ENCODE measurements around the gene H6PD. TPM values are rescaled to one million over a fixed set of nuclear protein-coding genes. Genes with fewer than 3 reads are reported as not detected.

The H6PD gene
- total and polyA plus RNA-seq, 4 experiments from 2014 or later: 5.5 to 18.8 (median 15.7) TPM

DNA sequence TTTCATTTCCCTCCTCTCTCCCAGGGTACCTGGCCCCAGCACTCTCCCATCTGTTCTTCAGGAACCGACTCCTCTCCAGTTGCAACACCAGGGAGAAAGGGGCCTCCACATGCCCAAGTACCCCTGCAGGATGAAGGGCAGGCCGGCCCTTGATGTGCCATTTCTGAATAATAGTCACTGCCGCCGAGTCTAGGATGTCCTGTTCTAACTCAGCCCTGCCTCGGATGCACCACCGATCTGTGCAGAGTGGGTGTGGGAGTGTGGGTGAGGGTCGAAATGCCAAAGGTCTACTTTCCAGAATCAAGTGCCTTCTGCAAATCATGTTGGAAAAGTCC lies 32.7 kb downstream of the H6PD start:
- H3K36me3 Mint-ChIP-seq: peaks cover 19 to 24% of the 10 kb centered on the region in 2 donors
- no peaks in the 10 kb centered on the region for H3K27me3 ChIP-seq (ENCODE audit: insufficient read depth, low read length)
- H3K27ac ChIP-seq (ENCODE audit: low read depth, low read length): no peak overlapping the region
- peak overlapping the region in 1 of 7 donors; percentile 23 for H3K27ac Mint-ChIP-seq
- CTCF ChIA-PET (ENCODE audit: partially characterized antibody): interaction anchor here (0.7 to 4.9 kb wide), 13 partner anchors 8 to 306 kb away, joined by 3 to 37 read pairs (median 4); no protein-coding TSS in a partner anchor
- H3K9me3 Mint-ChIP-seq: no peaks in the 10 kb centered on the region
- no peak for DNase-seq
- no peak overlapping the region for H3K4me3 ChIP-seq (ENCODE audit: low read length in 2 of 2)
- peaks cover 0 to 9% (median 3%) of the 10 kb centered on the region in 4 donors for H3K4me1 Mint-ChIP-seq
- POLR2A ChIA-PET (ENCODE audit: partially characterized antibody): interaction anchor here (1.5 kb wide), 1 partner anchor 189 kb away, joined by 4 read pairs; no protein-coding TSS in a partner anchor
- H3K36me3 ChIP-seq (ENCODE audit: insufficient read depth, low read length): no peaks in the 10 kb centered on the region
- intact Hi-C loops (cut with micrococcal nuclease): loop anchor here (1.0 kb wide), 2 partner anchors 188 to 224 kb away; no protein-coding TSS in a partner anchor
- no peaks in the 10 kb centered on the region for H3K27me3 Mint-ChIP-seq
- peak overlapping the region in 2 of 8 donors; percentile 32 to 36 for H3K4me3 Mint-ChIP-seq
- H3K9me3 ChIP-seq (ENCODE audit: control insufficient read depth in 1 of 2, low read length in 2 of 2): no peaks in the 10 kb centered on the region
- H3K4me1 ChIP-seq (ENCODE audit: insufficient read depth, low read length): peaks cover 5% of the 10 kb centered on the region

DNA sequence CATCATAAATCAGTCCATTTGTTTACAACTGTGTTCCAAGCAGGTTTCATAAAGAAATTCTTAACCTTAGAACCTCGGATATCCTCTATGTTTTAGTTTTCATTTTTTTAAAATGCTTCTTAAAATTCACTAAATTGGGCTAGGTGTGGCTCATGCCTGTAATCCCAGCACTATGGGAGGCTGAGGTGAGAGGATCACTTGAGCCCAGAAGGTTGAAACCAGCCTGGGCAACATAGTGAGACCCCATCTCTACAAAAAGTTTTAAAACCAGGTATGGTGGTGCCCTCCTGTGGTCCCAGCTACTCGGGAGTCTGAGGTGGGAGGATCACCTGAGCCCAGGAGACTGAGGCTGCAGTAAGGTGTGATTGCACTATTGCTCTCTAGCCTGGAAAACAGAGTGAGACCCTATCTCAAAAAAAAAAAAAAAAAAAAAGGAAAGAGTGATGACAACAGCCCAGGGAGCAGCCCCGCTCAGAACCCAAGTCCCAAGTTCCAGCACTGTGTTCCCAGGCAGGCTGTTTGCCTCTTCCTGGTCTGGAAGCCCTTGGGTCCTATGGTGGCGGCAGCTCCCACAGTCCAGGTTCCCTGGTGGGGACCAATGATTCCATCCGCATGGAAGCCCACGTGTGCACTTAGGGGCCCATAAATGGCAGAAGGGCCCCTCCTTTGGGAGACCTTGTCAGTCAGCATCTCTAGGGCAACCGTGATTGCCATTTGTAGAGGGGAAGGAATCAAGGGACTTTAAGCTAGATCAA lies 33.4 kb downstream of the H6PD start:
- POLR2A ChIA-PET (ENCODE audit: partially characterized antibody): interaction anchor here (1.5 kb wide), 1 partner anchor 188 kb away, joined by 4 read pairs; no protein-coding TSS in a partner anchor
- CTCF ChIA-PET (ENCODE audit: partially characterized antibody): interaction anchor here (1.0 to 4.9 kb wide), 9 partner anchors 16 to 305 kb away, joined by 3 to 37 read pairs (median 5); no protein-coding TSS in a partner anchor
- Mint-ChIP-seq H3K27me3 (no peaks in the 10 kb centered on the region), H3K36me3 (peaks cover 18 to 23% of the 10 kb centered on the region in 2 donors), H3K4me3 (no peak overlapping the region), H3K9me3 (no peaks in the 10 kb centered on the region), H3K27ac (peak overlapping the region in 1 of 7 donors; percentile 29), H3K4me1 (peaks cover 0 to 9% (median 3%) of the 10 kb centered on the region in 4 donors)
- Histone ChIP-seq H3K4me3 (ENCODE audit: low read length in 2 of 2) (no peak overlapping the region), H3K4me1 (ENCODE audit: insufficient read depth, low read length) (peaks cover 5% of the 10 kb centered on the region), H3K27me3 (ENCODE audit: insufficient read depth, low read length) (no peaks in the 10 kb centered on the region), H3K36me3 (ENCODE audit: insufficient read depth, low read length) (no peaks in the 10 kb centered on the region), H3K27ac (ENCODE audit: low read depth, low read length) (no peak overlapping the region), H3K9me3 (ENCODE audit: control insufficient read depth in 1 of 2, low read length in 2 of 2) (no peaks in the 10 kb centered on the region)
- no peak for DNase-seq
- intact Hi-C loops (cut with micrococcal nuclease): loop anchor here (1.0 kb wide), 2 partner anchors 187 to 223 kb away; no protein-coding TSS in a partner anchor

DNA sequence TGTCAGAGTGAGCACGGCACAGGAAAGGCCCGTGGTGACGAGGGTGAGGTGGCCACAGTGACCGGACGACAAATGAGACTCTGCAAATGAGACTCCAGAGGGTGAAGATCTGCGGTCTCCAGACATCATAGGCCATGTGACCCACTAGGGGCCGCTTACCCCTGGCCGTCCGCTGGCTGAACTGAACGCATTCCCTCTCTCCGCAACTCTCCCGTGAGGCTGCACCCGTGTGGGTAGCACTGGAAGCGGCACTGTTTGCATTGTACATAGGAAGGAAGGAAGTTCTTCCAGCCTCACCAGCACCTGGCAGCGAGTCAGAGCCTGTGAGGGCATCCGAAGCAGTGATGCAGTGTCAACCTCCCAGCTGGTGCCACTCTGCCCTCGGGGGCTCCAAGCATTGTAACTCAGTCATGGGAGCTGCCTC lies 34.5 kb downstream of the H6PD start:
- H3K36me3 Mint-ChIP-seq: peaks cover 15 to 19% of the 10 kb centered on the region in 2 donors
- H3K4me1 Mint-ChIP-seq: peaks cover 0 to 9% (median 3%) of the 10 kb centered on the region in 4 donors
- intact Hi-C loops (cut with micrococcal nuclease): no loop called here
- no peak overlapping the region for H3K4me3 Mint-ChIP-seq
- H3K9me3 Mint-ChIP-seq: no peaks in the 10 kb centered on the region
- ChIA-PET CTCF (ENCODE audit: partially characterized antibody) (interaction anchor here (1.0 to 4.9 kb wide), 4 partner anchors 14 to 222 kb away, joined by 3 to 37 read pairs (median 4); no protein-coding TSS in a partner anchor), POLR2A (ENCODE audit: partially characterized antibody) (no interaction called here)
- H3K27ac ChIP-seq (ENCODE audit: low read depth, low read length): no peak overlapping the region
- peaks cover 5% of the 10 kb centered on the region for H3K4me1 ChIP-seq (ENCODE audit: insufficient read depth, low read length)
- no peaks in the 10 kb centered on the region for H3K36me3 ChIP-seq (ENCODE audit: insufficient read depth, low read length)
- no peaks in the 10 kb centered on the region for H3K9me3 ChIP-seq (ENCODE audit: control insufficient read depth in 1 of 2, low read length in 2 of 2)
- no peaks in the 10 kb centered on the region for H3K27me3 Mint-ChIP-seq
- no peak overlapping the region for H3K4me3 ChIP-seq (ENCODE audit: low read length in 2 of 2)
- no peak overlapping the region for H3K27ac Mint-ChIP-seq
- H3K27me3 ChIP-seq (ENCODE audit: insufficient read depth, low read length): no peaks in the 10 kb centered on the region
- no peak for DNase-seq

DNA sequence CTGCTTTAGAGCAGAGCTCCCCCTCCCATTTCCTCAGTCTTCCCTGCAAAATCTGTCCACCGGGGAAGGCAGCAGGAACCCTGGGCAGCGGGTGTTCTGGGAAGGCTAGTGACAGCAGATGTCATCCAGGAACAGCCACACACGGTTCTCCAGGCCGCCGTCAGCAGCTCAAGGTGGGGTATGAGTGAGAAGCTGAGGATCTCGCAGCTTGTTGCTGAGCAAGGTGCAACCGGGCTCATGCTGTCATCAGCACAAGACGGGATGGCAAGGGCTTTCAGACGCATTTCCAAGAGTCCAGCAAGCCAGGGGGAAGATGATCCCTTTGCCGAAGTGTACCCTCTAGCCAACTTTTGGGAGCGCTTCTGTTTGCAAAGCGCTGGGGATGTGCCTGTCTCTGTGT lies 35.1 kb downstream of the H6PD start:
- Histone ChIP-seq H3K27me3 (ENCODE audit: insufficient read depth, low read length) (no peaks in the 10 kb centered on the region), H3K9me3 (ENCODE audit: control insufficient read depth in 1 of 2, low read length in 2 of 2) (no peaks in the 10 kb centered on the region), H3K4me1 (ENCODE audit: insufficient read depth, low read length) (peaks cover 5% of the 10 kb centered on the region), H3K36me3 (ENCODE audit: insufficient read depth, low read length) (no peaks in the 10 kb centered on the region), H3K27ac (ENCODE audit: low read depth, low read length) (no peak overlapping the region), H3K4me3 (ENCODE audit: low read length in 2 of 2) (no peak overlapping the region)
- Mint-ChIP-seq H3K27ac (peak overlapping the region in 1 of 7 donors; percentile 22), H3K4me3 (no peak overlapping the region), H3K36me3 (peaks cover 12 to 15% of the 10 kb centered on the region in 2 donors), H3K27me3 (no peaks in the 10 kb centered on the region), H3K9me3 (no peaks in the 10 kb centered on the region), H3K4me1 (peaks cover 0 to 9% (median 3%) of the 10 kb centered on the region in 4 donors)
- DNase-seq: no peak
- intact Hi-C loops (cut with micrococcal nuclease): no loop called here
- ChIA-PET CTCF (ENCODE audit: partially characterized antibody) (interaction anchor here (1.3 to 4.9 kb wide), 3 partner anchors 13 to 222 kb away, joined by 3 to 37 read pairs (median 5); no protein-coding TSS in a partner anchor), POLR2A (ENCODE audit: partially characterized antibody) (no interaction called here)

DNA sequence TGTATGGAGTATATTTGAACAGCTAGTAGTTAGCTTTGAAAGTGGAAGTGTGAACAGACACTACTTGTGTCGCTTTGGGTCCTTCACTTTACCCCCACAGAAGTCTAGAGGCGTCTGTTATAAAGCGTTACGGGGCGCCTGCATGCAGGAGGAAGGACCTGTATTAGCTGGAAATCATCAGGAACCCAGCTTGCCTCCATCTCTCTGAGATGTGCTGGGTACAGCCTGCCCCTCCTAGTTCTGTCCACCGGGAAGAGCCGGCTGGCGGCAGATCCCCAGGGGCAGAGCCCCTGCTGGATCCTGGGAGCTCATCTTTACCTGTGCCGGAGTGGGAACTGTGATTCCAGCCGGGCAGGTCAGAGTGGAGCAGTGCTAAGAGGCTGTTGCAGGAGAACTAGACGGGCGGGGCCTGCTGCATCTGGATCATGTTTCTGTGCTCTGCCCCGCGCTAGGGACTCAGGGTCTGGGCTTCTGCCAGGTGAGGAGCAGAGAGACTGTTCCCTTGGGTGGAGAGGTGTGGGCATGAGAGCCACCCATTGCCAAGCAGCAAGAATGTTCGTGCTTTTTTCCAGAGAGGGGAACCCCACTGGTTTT lies 35.8 kb downstream of the H6PD start:
- H3K36me3 Mint-ChIP-seq: peaks cover 5 to 8% of the 10 kb centered on the region in 2 donors
- H3K4me1 ChIP-seq (ENCODE audit: insufficient read depth, low read length): peaks cover 7% of the 10 kb centered on the region
- no peak overlapping the region for H3K4me3 ChIP-seq (ENCODE audit: low read length in 2 of 2)
- no peaks in the 10 kb centered on the region for H3K27me3 ChIP-seq (ENCODE audit: insufficient read depth, low read length)
- intact Hi-C loops (cut with micrococcal nuclease): no loop called here
- no peak overlapping the region for H3K4me3 Mint-ChIP-seq
- no peaks in the 10 kb centered on the region for H3K36me3 ChIP-seq (ENCODE audit: insufficient read depth, low read length)
- no peak for DNase-seq
- POLR2A ChIA-PET (ENCODE audit: partially characterized antibody): no interaction called here
- CTCF ChIA-PET (ENCODE audit: partially characterized antibody): interaction anchor here (1.3 to 1.8 kb wide), 2 partner anchors 13 to 185 kb away, joined by 3 to 5 read pairs; no protein-coding TSS in a partner anchor
- no peaks in the 10 kb centered on the region for H3K27me3 Mint-ChIP-seq
- peak overlapping the region in 1 of 7 donors; percentile 13 for H3K27ac Mint-ChIP-seq
- H3K9me3 ChIP-seq (ENCODE audit: control insufficient read depth in 1 of 2, low read length in 2 of 2): no peaks in the 10 kb centered on the region
- H3K4me1 Mint-ChIP-seq: peaks cover 4 to 16% (median 6%) of the 10 kb centered on the region in 4 donors
- H3K9me3 Mint-ChIP-seq: no peaks in the 10 kb centered on the region
- no peak overlapping the region for H3K27ac ChIP-seq (ENCODE audit: low read depth, low read length)

DNA sequence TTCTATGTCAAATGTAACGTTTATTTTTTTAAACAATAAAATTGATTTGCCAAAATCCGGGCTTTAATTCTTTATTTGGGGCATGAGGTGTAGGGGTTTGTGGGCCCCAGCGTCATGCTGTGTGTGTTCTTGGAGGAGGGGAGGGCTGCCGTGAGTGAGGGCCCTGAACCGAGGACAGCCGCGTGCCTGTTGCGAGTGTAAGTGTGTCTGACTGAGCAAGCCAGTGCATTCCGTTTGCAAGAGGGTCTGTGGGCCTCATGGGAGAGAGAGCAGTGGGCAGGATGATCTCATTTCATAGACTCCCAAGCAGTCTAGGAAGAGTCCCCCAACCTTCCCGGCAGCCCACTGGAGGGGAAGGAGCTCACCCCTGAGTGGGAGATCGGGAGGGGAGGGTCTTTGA lies 36.7 kb downstream of the H6PD start:
- no peaks in the 10 kb centered on the region for H3K27me3 ChIP-seq (ENCODE audit: insufficient read depth, low read length)
- intact Hi-C loops (cut with micrococcal nuclease): no loop called here
- H3K27ac ChIP-seq (ENCODE audit: low read depth, low read length): no peak overlapping the region
- Mint-ChIP-seq H3K27ac (no peak overlapping the region), H3K4me1 (peaks cover 5 to 25% (median 12%) of the 10 kb centered on the region in 4 donors), H3K9me3 (no peaks in the 10 kb centered on the region), H3K27me3 (no peaks in the 10 kb centered on the region), H3K4me3 (no peak overlapping the region), H3K36me3 (peaks cover 0 to 5% of the 10 kb centered on the region in 2 donors)
- peaks cover 16% of the 10 kb centered on the region for H3K4me1 ChIP-seq (ENCODE audit: insufficient read depth, low read length)
- CTCF ChIA-PET (ENCODE audit: partially characterized antibody): interaction anchor here (3.1 kb wide), 1 partner anchor 18 kb away, joined by 9 read pairs; no protein-coding TSS in a partner anchor
- H3K36me3 ChIP-seq (ENCODE audit: insufficient read depth, low read length): no peaks in the 10 kb centered on the region
- no peak for DNase-seq
- no peak overlapping the region for H3K4me3 ChIP-seq (ENCODE audit: low read length in 2 of 2)
- no peaks in the 10 kb centered on the region for H3K9me3 ChIP-seq (ENCODE audit: control insufficient read depth in 1 of 2, low read length in 2 of 2)
- POLR2A ChIA-PET (ENCODE audit: partially characterized antibody): no interaction called here

Measured in CD4-positive, alpha-beta memory T cell (primary cell).